GM19240 (cell line): ENCODE measurements around the gene FMO3.

Source experiments
- DNase-seq: peaks from one replicate; pipeline ENCODE4 v3.0.0; 2011; ENCODE audit warnings: low spot score; ENCODE audit not compliant: insufficient read length

Gene FMO3

DNA sequence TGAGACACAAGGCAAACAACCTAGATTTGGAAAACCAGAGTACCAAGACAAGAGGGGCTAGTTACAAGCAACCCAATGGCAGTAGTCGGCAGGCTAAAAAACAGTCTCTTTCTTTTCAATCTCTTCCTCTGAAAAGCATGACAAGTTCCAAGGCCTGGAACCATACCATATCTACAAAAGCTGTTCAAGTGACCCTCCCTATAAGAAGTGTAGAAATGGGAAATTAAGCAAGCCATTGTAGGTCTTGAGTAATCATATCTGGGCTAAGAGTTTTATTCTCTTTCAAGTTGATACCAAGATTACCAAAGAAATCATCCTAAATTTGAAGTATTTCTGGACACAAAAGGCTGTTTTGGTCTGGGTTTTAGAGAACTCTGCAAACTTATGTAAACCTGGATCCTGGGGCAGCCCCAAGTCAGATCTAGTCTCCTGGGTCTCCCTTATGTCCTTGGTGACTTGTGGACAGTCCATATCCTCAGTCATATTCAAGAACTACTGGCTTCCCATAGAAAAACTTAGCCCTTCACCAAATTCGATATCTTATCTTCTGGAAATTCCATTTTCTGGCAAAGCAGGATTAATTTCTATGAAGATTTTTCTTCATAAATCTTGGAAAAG is 24.7 kb downstream of the FMO3 start:
- no peak for DNase-seq

DNA sequence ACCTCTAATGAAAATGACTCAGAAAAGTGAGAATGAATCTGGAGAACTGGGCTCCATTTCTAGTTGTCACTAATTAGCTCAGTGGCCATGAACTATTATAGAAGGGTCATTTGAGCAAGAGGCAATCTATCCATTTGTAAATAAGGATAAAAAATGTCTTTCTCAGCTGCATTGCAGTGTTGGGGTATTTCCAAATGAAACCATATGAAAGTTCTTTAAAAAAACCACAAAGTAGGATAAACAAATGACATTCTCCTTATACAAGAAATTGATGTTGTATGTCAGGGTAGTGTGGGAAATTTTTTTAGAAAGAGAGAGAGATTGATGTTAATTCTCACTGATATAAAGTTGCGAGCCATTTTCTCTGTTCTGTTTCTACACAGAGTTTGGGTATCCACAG is 26.0 kb downstream of the FMO3 start:
- DNase-seq = no peak

DNA sequence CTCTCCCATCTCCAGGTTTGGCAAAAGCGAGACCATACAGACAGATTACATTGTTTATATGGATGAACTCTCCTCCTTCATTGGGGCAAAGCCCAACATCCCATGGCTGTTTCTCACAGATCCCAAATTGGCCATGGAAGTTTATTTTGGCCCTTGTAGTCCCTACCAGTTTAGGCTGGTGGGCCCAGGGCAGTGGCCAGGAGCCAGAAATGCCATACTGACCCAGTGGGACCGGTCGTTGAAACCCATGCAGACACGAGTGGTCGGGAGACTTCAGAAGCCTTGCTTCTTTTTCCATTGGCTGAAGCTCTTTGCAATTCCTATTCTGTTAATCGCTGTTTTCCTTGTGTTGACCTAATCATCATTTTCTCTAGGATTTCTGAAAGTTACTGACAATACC is 26.4 kb downstream of the FMO3 start:
- DNase-seq = no peak

DNA sequence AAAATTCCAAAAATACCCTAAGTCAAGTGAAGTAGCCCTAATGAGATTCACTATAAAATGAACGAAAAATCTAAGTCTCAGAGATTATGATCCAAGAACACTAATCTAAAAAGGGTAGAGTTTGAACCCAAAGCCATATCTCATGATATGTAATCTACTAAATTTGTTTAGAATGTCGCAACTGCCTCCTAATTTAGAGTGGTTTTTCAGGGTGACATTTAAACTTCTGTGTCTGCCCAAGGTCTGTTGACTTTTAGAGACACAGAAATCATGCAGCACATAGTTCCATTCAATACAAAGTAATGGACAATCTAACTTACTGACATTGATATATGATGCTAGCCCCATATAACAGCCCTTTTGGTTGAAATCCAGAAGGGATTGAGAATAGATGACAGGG is 28.9 kb downstream of the FMO3 start:
- DNase-seq = no peak

DNA sequence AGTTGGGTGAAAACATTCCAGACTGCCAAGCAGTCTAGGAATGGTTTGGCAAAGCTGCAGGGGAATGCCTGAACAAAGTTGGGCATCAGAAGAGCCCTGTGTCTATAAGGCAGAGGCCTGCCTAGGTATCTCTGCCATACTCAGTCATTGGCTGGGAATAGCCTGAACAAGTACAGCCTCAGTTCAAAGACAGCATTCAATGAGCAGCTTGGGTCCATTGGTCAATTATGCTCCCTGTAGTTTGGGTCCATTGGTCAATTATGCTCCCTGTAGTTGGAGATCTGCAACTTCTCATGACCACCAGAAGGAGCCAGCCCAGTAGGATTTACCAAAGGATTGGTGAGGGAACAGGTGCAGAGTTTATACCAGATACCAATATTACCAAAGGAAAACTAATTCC is 31.6 kb downstream of the FMO3 start:
- DNase-seq = no peak

DNA sequence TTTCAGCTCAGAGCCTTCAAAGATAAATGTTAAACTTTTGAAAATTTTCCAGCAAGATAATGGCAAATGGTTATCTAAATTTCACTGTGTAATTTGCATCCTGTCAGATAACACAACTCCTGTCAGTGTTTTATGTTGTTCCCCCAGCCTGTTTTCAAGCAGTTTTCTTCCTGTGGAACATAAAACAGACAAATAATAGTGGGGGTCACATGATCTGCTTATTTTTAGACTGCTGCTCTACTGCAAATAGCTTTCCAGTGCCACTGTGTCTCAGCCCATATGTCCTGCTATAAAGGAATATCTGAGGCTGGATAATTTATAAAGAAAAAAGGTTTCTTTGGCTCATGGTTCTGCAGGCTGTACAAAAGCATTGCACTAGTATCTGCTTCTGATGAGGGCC is 32.2 kb downstream of the FMO3 start:
- DNase-seq = no peak

DNA sequence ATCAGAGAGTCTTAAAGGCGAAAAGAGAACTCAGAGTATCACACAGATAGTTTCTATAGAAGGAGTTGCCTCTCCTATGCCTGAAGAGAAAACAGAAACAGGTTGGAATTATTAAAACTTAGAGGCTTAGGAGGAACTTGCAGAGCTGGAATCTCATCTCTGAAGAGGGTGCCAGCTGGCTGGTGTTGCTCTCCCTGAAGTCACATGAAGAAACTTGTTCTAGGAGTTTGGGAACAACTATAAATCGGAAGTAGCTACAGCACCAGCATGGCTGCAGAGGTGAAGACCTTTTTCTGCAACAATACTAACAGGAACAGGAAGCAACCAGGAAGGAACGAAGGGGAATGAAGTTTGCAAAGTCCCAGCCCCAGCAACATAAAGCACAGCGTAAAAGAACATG is 35.8 kb downstream of the FMO3 start:
- no peak for DNase-seq

DNA sequence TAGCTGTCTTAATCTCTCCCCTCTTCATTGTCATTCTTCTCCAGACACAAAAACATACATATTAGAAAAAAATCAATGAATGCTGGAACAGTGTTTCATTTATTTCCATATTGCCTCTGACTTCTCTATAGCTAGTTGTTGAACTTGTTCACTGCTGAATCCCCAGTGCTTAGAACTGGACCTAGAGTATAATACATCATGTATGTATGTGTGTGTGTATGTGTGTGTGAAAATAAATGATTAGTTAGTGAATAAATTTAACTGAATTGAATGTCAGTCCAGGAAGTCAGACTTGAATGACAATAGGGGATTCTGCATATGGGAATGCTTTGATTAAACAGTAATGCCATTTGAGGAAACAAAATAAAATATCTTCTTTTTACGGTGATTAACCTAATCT is 36.4 kb downstream of the FMO3 start:
- no peak for DNase-seq

DNA sequence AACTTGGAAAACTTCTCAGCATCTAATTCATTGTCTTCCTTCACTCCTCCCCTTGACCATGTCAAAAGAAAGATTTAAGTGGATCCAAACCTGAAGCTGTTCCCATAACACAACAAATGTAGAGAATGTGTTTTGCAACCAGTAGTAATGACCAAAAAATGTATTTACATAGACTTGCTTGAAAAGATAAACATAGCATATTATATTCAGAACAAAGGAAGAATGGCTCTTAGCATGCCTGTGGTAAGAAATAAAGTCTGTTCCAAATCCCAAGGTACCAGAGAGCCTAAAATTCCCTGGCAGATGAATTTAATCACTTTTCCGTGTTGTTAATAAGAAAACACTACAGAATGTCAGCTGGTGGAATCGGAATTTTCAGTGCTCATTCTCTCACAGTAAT is 36.8 kb downstream of the FMO3 start:
- DNase-seq = no peak

DNA sequence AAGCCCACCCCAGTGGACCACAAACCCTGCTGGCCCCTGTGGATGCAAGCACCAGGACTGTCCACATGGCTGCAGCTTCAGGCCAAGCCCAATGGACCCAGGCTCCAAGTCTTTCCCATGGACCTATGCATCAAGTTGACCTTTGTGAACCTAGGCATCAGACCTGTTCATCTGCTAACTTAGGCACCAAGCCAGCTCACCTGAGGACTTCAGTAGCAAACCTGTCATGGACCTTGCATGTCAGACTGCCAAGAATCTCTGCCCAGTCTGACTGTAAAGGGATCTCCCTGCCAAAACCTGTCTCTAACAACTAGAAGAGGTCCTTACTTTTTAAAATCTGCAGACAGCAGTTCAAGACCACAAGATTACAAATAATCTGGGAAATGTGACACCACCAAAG is 37.8 kb downstream of the FMO3 start:
- no peak for DNase-seq

DNA sequence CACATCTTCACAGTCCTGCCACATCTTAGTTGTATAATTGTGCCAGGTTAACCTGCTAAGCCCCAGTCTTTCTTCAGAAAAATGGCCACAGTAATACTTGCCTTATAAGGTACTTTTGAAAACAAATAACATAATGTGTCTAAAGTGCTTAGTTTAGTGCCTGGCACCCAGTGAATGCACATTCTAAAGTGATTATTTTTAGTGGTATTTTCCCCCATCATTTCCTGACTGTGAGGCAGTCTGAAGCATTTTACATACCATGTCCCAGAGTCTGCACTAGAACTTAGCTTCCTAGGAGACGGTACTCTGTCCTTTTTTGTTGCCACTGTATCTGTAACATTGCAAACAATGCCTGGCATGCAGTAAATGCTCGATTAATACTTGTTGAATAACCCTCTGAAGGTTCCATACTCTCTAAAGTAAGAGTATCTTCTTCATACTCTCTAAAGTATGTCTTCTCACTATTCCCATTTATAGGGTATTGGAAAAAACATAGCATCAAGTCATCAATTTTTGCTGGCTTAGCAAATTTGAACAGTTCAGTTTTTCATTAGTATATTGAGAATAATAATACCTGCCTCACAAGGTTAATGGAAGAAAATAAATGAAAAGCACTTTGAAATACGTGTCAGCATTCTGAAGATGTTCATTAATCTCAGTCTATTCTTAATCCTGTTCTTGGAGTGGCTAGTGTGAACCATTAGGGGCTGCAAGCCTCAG is 43.7 kb downstream of the FMO3 start:
- no peak for DNase-seq

DNA sequence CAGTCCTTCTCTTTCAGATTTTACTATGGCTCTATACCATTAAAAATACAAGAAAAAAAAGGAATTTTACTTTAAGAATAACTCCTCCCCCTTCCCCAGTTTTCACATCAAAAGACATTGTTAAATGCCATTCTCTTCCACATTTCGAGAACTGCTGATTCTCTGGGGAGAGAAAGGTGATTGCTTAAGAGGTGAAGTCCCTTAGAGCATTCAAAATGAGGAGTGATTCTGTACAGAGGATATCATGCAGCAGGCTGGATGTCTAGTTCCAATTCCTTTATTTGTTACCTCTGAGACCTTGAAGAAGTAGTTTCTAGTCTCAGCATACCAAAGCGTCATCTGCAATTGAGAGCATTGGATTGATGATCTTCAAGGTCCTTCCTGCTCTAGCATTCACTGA is 46.9 kb downstream of the FMO3 start:
- DNase-seq = no peak

DNA sequence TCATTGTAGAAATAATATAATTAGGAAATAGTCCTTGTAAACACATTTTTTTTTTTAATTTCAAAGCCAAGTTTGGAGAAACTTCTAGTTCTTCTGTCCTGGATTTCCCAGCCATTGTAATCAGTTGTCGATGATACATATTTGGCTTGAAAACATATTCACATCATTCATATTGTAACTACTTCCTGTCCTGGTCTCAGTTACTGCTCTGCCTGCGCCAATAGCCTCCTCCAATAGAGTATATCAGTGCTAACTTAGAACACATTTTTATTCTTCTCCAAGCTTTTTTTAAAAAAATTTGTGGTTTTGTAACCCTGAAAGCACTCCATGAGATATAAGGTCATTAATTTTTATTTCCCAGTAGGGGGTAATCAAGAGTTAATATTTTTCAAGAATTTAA is 48.3 kb downstream of the FMO3 start:
- DNase-seq = no peak

DNA sequence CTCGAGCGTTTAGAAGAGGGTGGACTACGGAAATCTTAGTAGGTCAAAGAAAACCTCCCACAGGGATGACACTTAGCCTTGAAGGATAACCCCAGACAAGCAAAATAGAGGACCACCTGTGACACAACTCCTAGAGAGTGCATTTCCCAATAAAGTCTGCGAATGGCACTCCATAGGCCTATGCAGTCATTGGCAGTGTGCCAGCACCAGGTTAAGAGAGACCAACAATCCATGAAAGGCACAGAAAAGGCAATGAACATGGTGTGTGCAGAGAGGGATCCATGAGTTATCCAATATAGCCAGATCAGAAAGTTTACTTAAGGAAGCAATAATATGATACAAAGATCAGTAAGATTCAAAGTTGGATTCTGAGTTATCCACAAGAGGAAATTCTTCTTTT is 49.2 kb downstream of the FMO3 start:
- DNase-seq = no peak

DNA sequence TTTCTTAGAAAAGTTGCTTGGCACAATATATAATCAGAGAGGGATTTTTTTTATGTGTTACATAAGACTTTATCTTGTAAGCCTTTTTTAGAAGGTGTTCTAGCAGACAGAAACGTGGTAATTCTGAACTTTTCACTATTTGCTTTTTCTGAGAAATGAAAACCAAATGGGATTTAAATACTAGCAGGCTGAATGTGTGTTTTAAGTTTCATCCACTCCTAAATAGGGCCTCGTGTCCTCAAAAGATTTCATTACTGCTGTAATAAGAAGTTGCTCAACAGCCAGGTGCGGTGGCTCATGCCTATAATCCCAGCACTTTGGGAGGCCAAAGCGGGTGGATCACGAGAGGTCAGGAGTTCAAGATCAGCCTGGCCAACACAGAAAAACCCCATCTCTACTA is 49.7 kb downstream of the FMO3 start:
- DNase-seq = no peak

DNA sequence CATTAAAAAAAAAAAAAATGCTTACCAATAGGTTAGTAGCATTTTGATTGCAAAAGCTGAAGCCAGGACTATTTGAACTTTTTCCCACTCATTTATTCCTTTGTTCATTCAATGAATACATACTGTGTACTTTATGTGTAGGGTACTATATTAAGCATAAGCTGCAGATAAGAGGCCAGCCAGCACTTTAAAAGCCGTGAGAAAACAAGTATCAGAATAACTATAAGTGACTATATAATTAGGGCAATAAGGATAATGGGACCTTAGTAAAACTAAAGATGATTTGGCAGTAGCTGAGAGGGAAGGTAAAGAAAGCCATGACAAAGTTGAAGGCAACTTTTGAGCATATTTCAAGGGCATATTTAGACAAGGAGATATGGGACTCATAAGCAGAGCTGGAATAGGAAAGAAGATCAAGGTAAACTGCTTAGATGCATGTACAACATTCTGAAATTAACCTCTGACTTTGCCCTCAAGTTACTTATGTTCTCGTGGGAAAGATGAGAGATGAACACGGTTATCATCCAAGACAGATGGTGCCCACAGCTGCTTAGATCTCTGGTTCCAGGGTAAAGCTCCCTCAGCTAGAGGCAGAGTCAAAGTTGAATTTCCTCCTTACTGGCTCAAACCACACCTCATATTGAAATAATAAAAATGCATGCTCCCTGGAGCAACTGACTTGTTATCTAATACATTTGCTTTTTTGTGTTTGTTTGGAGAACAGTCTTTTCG is 50.4 kb downstream of the FMO3 start:
- no peak for DNase-seq

DNA sequence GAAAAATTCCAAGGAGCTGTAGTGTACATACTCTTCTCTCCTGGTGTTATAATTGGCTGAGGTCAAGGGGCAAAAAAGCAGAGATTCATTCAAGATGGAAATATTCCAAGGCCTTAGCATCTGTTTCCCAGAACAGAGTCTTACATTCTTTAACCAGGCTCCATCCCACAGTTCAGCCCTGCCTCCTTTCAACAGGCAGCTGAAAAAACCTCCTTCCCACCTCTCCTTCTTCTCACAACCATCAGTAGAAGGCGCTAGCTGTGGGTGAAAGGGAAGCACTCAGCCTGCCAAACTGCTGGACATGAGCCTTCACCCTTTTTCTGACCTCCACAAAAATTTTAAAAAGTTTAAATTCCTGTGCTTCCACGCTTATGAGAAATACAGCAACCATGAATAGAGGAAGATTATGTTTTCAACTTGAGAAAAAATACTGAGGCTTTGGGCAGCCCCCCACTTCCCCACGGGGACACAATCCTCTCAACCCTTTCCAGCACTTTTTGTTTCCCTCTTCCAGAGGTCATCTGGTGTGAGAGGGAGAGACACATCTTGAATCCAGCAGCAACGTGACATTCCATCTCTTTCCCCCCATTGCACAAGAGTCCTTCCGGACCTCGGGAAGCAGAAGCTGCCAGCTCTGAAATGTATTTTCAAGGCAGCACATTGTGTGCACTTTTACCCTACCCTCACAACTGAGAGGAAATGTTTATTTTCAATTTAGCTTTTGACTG is 51.1 kb downstream of the FMO3 start:
- no peak for DNase-seq

DNA sequence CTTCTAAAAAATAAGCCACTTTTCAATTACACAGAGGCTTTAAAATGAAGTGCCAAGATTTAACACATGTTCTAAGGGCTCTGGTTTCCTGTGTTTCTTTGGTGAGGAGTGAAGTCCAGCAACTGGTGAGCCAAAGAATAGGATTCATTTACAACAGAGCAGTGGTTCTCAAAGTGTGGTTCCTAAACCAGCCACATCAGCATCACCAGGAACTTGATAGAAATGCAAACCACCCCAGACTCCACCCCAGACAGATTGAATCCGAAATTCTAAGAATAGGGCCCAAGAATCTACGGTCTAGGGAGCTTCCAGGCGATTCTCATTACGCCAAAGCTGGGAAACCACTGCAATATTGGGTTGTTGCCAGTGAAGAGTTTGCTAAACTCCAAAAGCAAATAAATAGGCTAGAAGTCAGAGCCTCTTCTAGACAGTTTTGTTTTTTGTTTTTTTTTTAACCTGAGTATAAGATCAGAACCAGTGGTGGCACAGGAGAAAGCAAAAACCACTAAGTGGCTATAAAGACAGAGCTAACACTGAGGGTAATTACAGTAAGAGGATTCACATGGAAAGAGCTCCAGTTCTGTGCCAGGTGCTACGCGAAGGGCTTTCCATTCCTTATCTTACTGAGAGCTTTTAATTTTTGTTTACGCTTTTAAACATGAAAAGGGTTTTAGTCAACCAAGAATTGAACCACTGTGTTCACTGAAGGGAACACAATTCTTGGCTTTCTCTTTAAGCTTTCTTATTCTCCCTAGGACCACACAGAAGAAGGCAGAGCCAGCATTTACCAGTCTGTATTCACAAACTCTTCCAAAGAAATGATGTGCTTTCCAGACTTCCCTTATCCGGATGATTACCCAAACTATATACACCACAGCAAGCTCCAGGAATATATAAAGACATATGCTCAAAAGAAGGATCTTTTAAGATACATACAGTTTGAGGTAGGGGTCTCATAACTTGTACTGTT is 52.0 kb downstream of the FMO3 start:
- no peak for DNase-seq

DNA sequence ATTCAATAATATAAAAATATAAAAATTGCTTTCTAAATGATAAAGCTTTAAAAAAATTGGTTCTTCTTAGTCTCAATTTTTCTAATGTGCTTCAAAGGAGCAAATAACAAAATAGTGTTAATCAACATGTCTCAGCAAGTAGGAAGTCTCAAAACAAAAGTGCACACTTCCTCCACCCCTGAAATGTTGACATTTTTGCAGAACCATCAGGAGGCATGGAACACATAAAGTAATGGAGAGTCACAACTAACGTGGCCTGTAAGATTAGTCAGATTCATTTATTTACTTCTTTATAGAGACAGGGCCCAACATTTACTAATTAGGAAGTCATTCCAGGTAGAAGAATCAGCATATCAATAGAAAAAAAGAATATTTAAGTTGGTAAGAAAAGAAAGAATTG is 59.5 kb downstream of the FMO3 start:
- DNase-seq = no peak

DNA sequence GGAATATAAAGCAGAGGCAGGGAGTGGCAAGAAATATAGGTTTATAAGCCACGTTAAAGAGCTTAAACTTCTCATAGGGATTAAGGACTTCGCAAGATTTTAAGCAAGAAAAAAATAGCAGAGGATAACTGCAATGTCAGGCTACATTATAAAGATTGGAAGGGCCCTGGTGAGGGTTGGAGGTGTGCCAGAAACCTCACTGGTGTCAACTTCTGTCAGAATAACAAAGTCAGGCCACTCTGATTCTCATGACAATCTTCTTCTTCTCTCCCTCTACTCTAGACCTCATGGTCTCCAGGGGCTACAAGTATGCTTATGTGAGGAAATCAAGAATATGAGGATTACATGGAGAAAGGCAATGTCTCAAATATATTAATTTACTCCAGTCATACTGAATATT is 61.8 kb downstream of the FMO3 start:
- no peak for DNase-seq

DNA sequence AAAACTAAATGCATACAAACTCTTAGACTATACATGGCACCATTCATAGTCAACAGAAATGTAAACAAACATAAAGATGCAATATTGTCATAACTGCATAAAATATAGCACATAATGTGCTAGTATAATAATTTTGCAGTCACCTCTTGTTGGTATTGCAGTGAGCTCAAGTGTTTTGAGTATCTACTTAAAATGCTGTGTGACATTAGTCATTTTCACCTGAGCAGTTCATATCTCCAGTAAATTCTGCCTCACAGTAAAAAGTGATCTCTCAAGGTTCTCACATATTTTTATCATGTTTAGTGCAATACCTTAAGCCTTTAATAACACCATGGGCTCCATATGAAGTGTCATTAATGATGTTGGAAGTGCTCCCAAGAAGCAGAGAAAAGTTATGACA is 64.8 kb downstream of the FMO3 start:
- DNase-seq = no peak
